IMR-90 (cell line): ENCODE measurements around the gene SSTR4. TPM values are rescaled to one million over a fixed set of nuclear protein-coding genes. Genes with fewer than 3 reads are reported as not detected.

Source experiments
- ATAC-seq: fragments of 200-7000 bp; cut with Tn5 transposase; 2 replicates; pipeline ENCODE4 v1.9.1; 2020; ENCODE audit warnings: low read depth, mild to moderate bottlenecking, moderate library complexity
- BruUV-seq: library from RNA; stranded (reverse); fragments of 400-500 nt; replicated peaks from 2 replicates; lab custom pipeline; 2021; lab: Mats Ljungman, UMichigan
- CTCF ChIA-PET: fragments of 300-600 bp; formaldehyde crosslinking; extraction: SDS; loops from one replicate; lab custom pipeline; 2021; ENCODE audit warnings: antibody characterized with exemption; lab: Yijun Ruan, JAX
- POLR2A ChIA-PET: fragments of 300-600 bp; sonication (Branson Sonifier 250); formaldehyde crosslinking; loops from one replicate; lab custom pipeline; 2022; ENCODE audit warnings: antibody characterized with exemption; ENCODE audit not compliant: unreplicated experiment; lab: Charles Lee
- DNase-seq: peaks from one replicate; pipeline ENCODE4 v3.0.0; 2013
- H2AFZ ChIP-seq: replicated peaks from 2 replicates; pipeline ENCODE3; 2013; ENCODE audit warnings: low read length, mild to moderate bottlenecking; ENCODE audit not compliant: poor library complexity
- H2AK5ac ChIP-seq: 2 replicates; pipeline ENCODE4 v1.6.1; 2013; ENCODE audit warnings: low read depth, low read length, inconsistent platforms
- H2AK9ac ChIP-seq: replicated peaks from 2 replicates; pipeline ENCODE3; 2013; ENCODE audit warnings: mild to moderate bottlenecking, low read depth, low read length, moderate library complexity; ENCODE audit not compliant: poor library complexity
- H2BK120ac ChIP-seq: 2 replicates; pipeline ENCODE4 v1.6.1; 2013; ENCODE audit warnings: low read depth, low read length, inconsistent platforms
- H2BK15ac ChIP-seq: 3 replicates; pipeline ENCODE4 v1.6.1; 2013; ENCODE audit warnings: low read depth, low read length, inconsistent platforms
- H2BK20ac ChIP-seq: 2 replicates; pipeline ENCODE4 v1.6.1; 2013; ENCODE audit warnings: low read depth, mild to moderate bottlenecking, inconsistent platforms, low read length, moderate library complexity
- H2BK5ac ChIP-seq: 2 replicates; pipeline ENCODE4 v1.6.1; 2013; ENCODE audit warnings: mild to moderate bottlenecking, low read depth, low read length, inconsistent platforms; ENCODE audit not compliant: poor library complexity, severe bottlenecking
- H3K14ac ChIP-seq: replicated peaks from 2 replicates; pipeline ENCODE4 v1.6.1; 2013; ENCODE audit warnings: low read depth, low read length, inconsistent platforms
- H3K18ac ChIP-seq: 2 replicates; pipeline ENCODE4 v1.6.1; 2013; ENCODE audit warnings: low read depth, low read length, control low read depth
- H3K23ac ChIP-seq: 2 replicates; pipeline ENCODE4 v1.6.1; 2013; ENCODE audit warnings: low read depth, low read length, inconsistent platforms
- H3K27ac ChIP-seq: 2 replicates; pipeline ENCODE4 v1.5.1; 2013; ENCODE audit warnings: mild to moderate bottlenecking, control low read depth, low read length; ENCODE audit not compliant: insufficient read depth
- H3K27me3 ChIP-seq: 2 replicates; pipeline ENCODE4 v1.6.1; 2013; ENCODE audit warnings: low read length; ENCODE audit not compliant: control insufficient read depth, insufficient read depth
- H3K36me3 ChIP-seq: 2 replicates; pipeline ENCODE4 v1.6.1; 2013; ENCODE audit warnings: low read length, mixed read lengths; ENCODE audit not compliant: control insufficient read depth, insufficient read depth
- H3K4ac ChIP-seq: 2 replicates; pipeline ENCODE4 v1.6.1; 2013; ENCODE audit warnings: low read depth, low read length, inconsistent platforms
- H3K4me1 ChIP-seq: 2 replicates; pipeline ENCODE4 v1.6.1; 2013; ENCODE audit warnings: low read length, mixed read lengths; ENCODE audit not compliant: control insufficient read depth, insufficient read depth
- H3K4me2 ChIP-seq: 2 replicates; pipeline ENCODE4 v1.6.1; 2013; ENCODE audit warnings: low read depth, mild to moderate bottlenecking, control low read depth, low read length, moderate library complexity
- H3K4me3 ChIP-seq: 2 replicates; pipeline ENCODE4 v1.5.1; 2013; ENCODE audit warnings: low read depth, mild to moderate bottlenecking, control low read depth, low read length, moderate library complexity; ENCODE audit not compliant: insufficient read depth
- H3K56ac ChIP-seq: 2 replicates; pipeline ENCODE4 v1.6.1; 2013; ENCODE audit warnings: low read length, inconsistent platforms; ENCODE audit not compliant: insufficient read depth; ENCODE audit errors: extremely low read depth
- H3K79me1 ChIP-seq, 2 experiments: 2 replicates each; pipeline ENCODE4 v1.6.1; 2013; ENCODE audit warnings: low read length in 2 of 2, inconsistent platforms in 1 of 2, low read depth in 1 of 2
- H3K9ac ChIP-seq: 2 replicates; pipeline ENCODE4 v1.6.1; 2013; ENCODE audit warnings: low read depth, low read length, control low read depth
- H3K9me1 ChIP-seq: 2 replicates; pipeline ENCODE4 v1.6.1; 2013; ENCODE audit warnings: low read length, inconsistent platforms; ENCODE audit not compliant: insufficient read depth
- H3K9me3 ChIP-seq: 2 replicates; pipeline ENCODE4 v1.6.1; 2013; ENCODE audit warnings: low read length; ENCODE audit not compliant: control insufficient read depth, insufficient read depth
- H4K20me1 ChIP-seq: 2 replicates; pipeline ENCODE4 v1.6.1; 2013; ENCODE audit warnings: low read length, inconsistent platforms; ENCODE audit not compliant: insufficient read depth
- H4K5ac ChIP-seq: 2 replicates; pipeline ENCODE4 v1.6.1; 2013; ENCODE audit warnings: mild to moderate bottlenecking, low read depth, low read length, control low read depth
- H4K8ac ChIP-seq, 2 experiments: 2 replicates each; pipeline ENCODE4 v1.6.1; 2013; ENCODE audit warnings: low read depth in 2 of 2, low read length in 2 of 2, control low read depth in 1 of 2, inconsistent platforms in 1 of 2
- H4K91ac ChIP-seq: 2 replicates; pipeline ENCODE4 v1.6.1; 2013; ENCODE audit warnings: low read depth, low read length, inconsistent platforms; ENCODE audit not compliant: insufficient read depth
- BHLHE40 ChIP-seq: fragments of 150-350 bp; IDR thresholded peaks from 2 replicates; pipeline ENCODE4 v1.6.1; 2016; ENCODE audit warnings: mild to moderate bottlenecking, low read depth, low read length
- CEBPB ChIP-seq: IDR thresholded peaks from 2 replicates; pipeline ENCODE4 v1.6.1; 2012; ENCODE audit warnings: low read depth, low read length, improper control_type of control experiment
- CHD1 ChIP-seq: IDR thresholded peaks from 2 replicates; pipeline ENCODE4 v1.6.1; 2012; ENCODE audit warnings: low read depth, low read length, improper control_type of control experiment
- MAFK ChIP-seq: IDR thresholded peaks from 2 replicates; pipeline ENCODE4 v1.6.1; 2012; ENCODE audit warnings: low read depth, low read length, improper control_type of control experiment
- MAZ ChIP-seq: IDR thresholded peaks from 2 replicates; pipeline ENCODE4 v1.6.1; 2012; ENCODE audit warnings: low read depth, mild to moderate bottlenecking, low read length, improper control_type of control experiment, moderate library complexity, borderline replicate concordance
- MXI1 ChIP-seq: IDR thresholded peaks from 2 replicates; pipeline ENCODE4 v1.6.1; 2012; ENCODE audit warnings: low read depth, mild to moderate bottlenecking, low read length, moderate library complexity, borderline replicate concordance
- NFE2L2 ChIP-seq: fragments of 150-350 bp; IDR thresholded peaks from 2 replicates; pipeline ENCODE4 v1.6.1; 2016; ENCODE audit warnings: low read depth, mild to moderate bottlenecking, low read length
- POLR2A ChIP-seq: IDR thresholded peaks from 2 replicates; pipeline ENCODE4 v1.6.1; 2012; ENCODE audit warnings: mild to moderate bottlenecking, low read depth, low read length
- RAD21 ChIP-seq: IDR thresholded peaks from 2 replicates; pipeline ENCODE4 v1.6.1; 2012; ENCODE audit warnings: low read length, improper control_type of control experiment
- RCOR1 ChIP-seq: IDR thresholded peaks from 2 replicates; pipeline ENCODE4 v1.6.1; 2012; ENCODE audit warnings: mild to moderate bottlenecking, low read length, improper control_type of control experiment; ENCODE audit not compliant: insufficient replicate concordance
- RFX5 ChIP-seq: IDR thresholded peaks from 2 replicates; pipeline ENCODE4 v1.8.0; 2012; ENCODE audit warnings: low read depth, mild to moderate bottlenecking, low read length, moderate library complexity
- WGBS, 2 experiments: methylation state at CpG; one replicate each; pipeline versions ENCODE4 v1.1.5 to v1.1.7; 2013; ENCODE audit warnings: missing lambda C conversion rate in 2 of 2; ENCODE audit not compliant: insufficient read length in 1 of 2; ENCODE audit errors: extremely low coverage in 2 of 2; 5-methylcytosine and 5-hydroxymethylcytosine counted together
- dilution Hi-C: fragments of 300-500 bp; cut with HindIII; formaldehyde crosslinking; loops from one replicate; pipeline ENCODE4 v1.14.3; 2018; ENCODE audit warnings: low sequenced_read_pairs; ENCODE audit not compliant: unreplicated experiment
- in situ Hi-C: fragments of 300-500 bp; cut with MboI; formaldehyde crosslinking; loops from 3 replicates; pipeline ENCODE4 v1.14.3; 2019; ENCODE audit warnings: low sequenced_read_pairs, inconsistent platforms, mixed read lengths
- intact Hi-C: fragments of 100-400 bp; cut with micrococcal nuclease; formaldehyde crosslinking; loops from 2 replicates; pipeline ENCODE4 v1.10.0; 2022
- polyA plus RNA-seq, 3 experiments: library from polyadenylated mRNA; depleted of rRNA; stranded (reverse); fragments of >200 nt; gene quantifications; 2 replicates each; pipeline ENCODE4 v1.2.3, GENCODE V29; 2012; ENCODE audit warnings: low replicate concordance in 1 of 3
- total RNA-seq: library from RNA; depleted of rRNA; stranded (reverse); fragments of >200 nt; gene quantifications from 2 replicates; pipeline ENCODE4 v1.2.3, GENCODE V29; 2012
- TF ChIP-seq, protein P1 (sequence below): fragments of 150-350 bp; IDR thresholded peaks from 2 replicates; pipeline ENCODE4 v1.6.1; 2017; ENCODE audit warnings: mild to moderate bottlenecking, antibody characterized with exemption, low read length, low read depth
- TF ChIP-seq, protein P2 (sequence below): conservative IDR thresholded peaks from 2 replicates; pipeline ENCODE4 v1.5.1; 2012; ENCODE audit warnings: mild to moderate bottlenecking, low read depth, low read length, improper control_type of control experiment

SSTR4 gene
- total and polyA plus RNA-seq, 2 of the 4 experiments (the other 2 are of a cell fraction), result not detected

DNA sequence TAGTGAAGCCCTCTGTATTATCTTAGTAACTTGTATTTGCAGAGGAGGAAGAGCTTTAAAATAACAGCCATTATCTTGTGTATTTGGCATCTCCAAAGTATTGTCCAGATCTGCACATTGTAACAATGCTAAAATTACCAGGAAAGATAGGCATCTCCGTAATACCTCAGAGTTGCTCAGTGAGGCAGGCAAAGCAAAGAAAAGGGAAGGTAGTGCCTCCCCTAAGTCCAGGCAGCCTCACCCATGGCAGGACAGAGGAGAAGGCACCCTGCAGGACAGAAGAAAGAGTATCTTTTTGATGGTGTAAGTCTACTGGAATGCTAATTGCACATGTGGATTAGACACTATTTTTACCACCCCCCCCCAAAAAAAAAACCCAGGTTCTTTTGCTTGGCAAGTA, 13.6 kb upstream of the SSTR4 start:
- no peak overlapping the region for H2BK5ac ChIP-seq
- H3K4ac ChIP-seq, result no peak overlapping the region
- H2BK120ac ChIP-seq, result no peak overlapping the region
- DNase-seq, result no peak
- no peaks in the 10 kb centered on the region for H3K4me1 ChIP-seq
- no peak overlapping the region for H2AK5ac ChIP-seq
- no peak overlapping the region for H3K56ac ChIP-seq
- dilution Hi-C loops, result no loop called here
- H3K9ac ChIP-seq, result no peak overlapping the region
- TF ChIP-seq NFE2L2 (no peak), MAFK (no peak), POLR2A (no peak), MAZ (no peak), CHD1 (no peak), BHLHE40 (no peak), RFX5 (no peak), RAD21 (no peak), RCOR1 (no peak), CEBPB (no peak), MXI1 (no peak)
- TF ChIP-seq, protein P1, sequence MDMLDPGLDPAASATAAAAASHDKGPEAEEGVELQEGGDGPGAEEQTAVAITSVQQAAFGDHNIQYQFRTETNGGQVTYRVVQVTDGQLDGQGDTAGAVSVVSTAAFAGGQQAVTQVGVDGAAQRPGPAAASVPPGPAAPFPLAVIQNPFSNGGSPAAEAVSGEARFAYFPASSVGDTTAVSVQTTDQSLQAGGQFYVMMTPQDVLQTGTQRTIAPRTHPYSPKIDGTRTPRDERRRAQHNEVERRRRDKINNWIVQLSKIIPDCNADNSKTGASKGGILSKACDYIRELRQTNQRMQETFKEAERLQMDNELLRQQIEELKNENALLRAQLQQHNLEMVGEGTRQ, result no peak
- TF ChIP-seq, protein P2, sequence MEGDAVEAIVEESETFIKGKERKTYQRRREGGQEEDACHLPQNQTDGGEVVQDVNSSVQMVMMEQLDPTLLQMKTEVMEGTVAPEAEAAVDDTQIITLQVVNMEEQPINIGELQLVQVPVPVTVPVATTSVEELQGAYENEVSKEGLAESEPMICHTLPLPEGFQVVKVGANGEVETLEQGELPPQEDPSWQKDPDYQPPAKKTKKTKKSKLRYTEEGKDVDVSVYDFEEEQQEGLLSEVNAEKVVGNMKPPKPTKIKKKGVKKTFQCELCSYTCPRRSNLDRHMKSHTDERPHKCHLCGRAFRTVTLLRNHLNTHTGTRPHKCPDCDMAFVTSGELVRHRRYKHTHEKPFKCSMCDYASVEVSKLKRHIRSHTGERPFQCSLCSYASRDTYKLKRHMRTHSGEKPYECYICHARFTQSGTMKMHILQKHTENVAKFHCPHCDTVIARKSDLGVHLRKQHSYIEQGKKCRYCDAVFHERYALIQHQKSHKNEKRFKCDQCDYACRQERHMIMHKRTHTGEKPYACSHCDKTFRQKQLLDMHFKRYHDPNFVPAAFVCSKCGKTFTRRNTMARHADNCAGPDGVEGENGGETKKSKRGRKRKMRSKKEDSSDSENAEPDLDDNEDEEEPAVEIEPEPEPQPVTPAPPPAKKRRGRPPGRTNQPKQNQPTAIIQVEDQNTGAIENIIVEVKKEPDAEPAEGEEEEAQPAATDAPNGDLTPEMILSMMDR, result no peak
- H4K20me1 ChIP-seq, result no peaks in the 10 kb centered on the region
- WGBS, 2 experiments, result no CpG with 5 or more reads among the region's 1 CpG
- no peak overlapping the region for H3K18ac ChIP-seq
- no peaks in the 10 kb centered on the region for H3K79me1 ChIP-seq
- no peak overlapping the region for H3K4me2 ChIP-seq
- BruUV-seq, result no TSS peak
- H3K23ac ChIP-seq, result no peak overlapping the region
- no peak overlapping the region for H3K27ac ChIP-seq
- no peak overlapping the region for H4K5ac ChIP-seq
- H2AFZ ChIP-seq, result no peak overlapping the region
- H4K8ac ChIP-seq, result no peak overlapping the region
- no peak overlapping the region for H3K14ac ChIP-seq
- no peak overlapping the region for H2BK20ac ChIP-seq
- H3K27me3 ChIP-seq, result peaks cover 1% of the 10 kb centered on the region; the same call in 1 of the 2 replicates
- in situ Hi-C loops, result no loop called here
- no peak overlapping the region for H4K91ac ChIP-seq
- CTCF ChIA-PET, result no interaction called here
- ATAC-seq, result no peak
- H2BK15ac ChIP-seq, result no peak overlapping the region
- no peaks in the 10 kb centered on the region for H3K9me3 ChIP-seq
- H2AK9ac ChIP-seq, result no peak overlapping the region
- intact Hi-C loops, result no loop called here
- POLR2A ChIA-PET, result no interaction called here
- no peak overlapping the region for H3K4me3 ChIP-seq
- H3K36me3 ChIP-seq, result no peaks in the 10 kb centered on the region
- no peaks in the 10 kb centered on the region for H3K9me1 ChIP-seq
